Right lobe of liver (tissue), 4 donors: ENCODE data around the gene LSS.

Source experiments
- POLR2A ChIP-seq: fragments of 450-650 bp; IDR thresholded peaks from one replicate; pipeline ENCODE4 v1.6.1; 2017; ENCODE audit warnings: antibody characterized with exemption, mild to moderate bottlenecking
- TF ChIP-seq, protein P1 (sequence below), 4 donors: fragments of 200-600 bp in 3 of 4; fragments of 450-650 bp in 1 of 4; IDR thresholded peaks; one replicate each; pipeline versions ENCODE4 v1.5.1 to v1.8.0; 2016 to 2022; ENCODE audit warnings: antibody characterized with exemption in 4 of 4, mild to moderate bottlenecking in 2 of 4
- donor health status: DM: no; HTN: no; CAD: no.
- donor health status: DM: no; HTN: no; CAD: no.
- donor health status: DM: no; HTN: yes; CAD: no.

DNA sequence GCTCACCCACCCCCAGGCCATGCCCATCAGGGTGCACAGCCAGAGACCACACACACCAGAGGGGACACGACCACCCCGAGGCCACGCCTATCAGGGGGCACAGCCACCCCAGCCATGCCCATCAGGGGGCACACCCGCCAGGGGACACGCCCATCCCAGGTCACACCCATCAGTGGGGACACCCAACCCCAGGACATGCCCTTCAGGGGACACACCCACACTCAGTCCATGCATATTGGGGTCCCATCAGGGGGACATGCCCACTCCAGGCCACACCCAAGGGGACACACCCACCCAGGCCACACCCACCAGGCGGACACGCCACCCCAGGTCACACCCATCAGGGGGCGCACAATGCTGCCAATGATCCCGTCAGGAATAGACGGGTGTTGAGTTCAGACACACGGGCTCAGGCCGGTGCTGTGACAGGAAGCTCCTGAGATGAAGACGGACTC lies 36.1 kb upstream of the LSS start:
- TF ChIP-seq, protein P1, sequence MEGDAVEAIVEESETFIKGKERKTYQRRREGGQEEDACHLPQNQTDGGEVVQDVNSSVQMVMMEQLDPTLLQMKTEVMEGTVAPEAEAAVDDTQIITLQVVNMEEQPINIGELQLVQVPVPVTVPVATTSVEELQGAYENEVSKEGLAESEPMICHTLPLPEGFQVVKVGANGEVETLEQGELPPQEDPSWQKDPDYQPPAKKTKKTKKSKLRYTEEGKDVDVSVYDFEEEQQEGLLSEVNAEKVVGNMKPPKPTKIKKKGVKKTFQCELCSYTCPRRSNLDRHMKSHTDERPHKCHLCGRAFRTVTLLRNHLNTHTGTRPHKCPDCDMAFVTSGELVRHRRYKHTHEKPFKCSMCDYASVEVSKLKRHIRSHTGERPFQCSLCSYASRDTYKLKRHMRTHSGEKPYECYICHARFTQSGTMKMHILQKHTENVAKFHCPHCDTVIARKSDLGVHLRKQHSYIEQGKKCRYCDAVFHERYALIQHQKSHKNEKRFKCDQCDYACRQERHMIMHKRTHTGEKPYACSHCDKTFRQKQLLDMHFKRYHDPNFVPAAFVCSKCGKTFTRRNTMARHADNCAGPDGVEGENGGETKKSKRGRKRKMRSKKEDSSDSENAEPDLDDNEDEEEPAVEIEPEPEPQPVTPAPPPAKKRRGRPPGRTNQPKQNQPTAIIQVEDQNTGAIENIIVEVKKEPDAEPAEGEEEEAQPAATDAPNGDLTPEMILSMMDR (IDR thresholded peaks at IDR 0.05): no peak
- no peak for TF ChIP-seq POLR2A
